Stromal cell of bone marrow (primary cell): ENCODE measurements around the gene DMD.

ENCODE experiments used
- DNase-seq: peaks from one replicate; pipeline ENCODE4 v3.0.0-alpha.2; 2012; ENCODE audit warnings: low read depth

Gene DMD

DNA sequence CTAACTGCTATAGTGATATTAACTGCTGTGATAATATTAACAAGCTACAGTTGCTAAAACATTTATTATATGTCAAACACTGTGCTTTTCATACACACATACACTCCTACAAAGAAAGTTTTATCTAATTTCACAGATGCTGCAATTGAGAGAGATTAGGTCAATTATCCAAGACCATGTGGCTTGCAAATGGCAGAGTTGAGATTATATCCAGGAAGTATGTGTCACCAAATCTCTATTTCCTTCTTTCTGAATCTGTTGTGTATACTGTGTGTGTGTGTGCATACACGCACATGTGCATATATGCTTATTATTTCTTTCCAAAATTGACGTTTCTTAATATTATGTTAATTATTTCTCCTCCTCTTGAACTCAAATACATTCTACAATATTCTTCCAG lies 1363.6 kb downstream of the DMD start:
- no peak for DNase-seq

DNA sequence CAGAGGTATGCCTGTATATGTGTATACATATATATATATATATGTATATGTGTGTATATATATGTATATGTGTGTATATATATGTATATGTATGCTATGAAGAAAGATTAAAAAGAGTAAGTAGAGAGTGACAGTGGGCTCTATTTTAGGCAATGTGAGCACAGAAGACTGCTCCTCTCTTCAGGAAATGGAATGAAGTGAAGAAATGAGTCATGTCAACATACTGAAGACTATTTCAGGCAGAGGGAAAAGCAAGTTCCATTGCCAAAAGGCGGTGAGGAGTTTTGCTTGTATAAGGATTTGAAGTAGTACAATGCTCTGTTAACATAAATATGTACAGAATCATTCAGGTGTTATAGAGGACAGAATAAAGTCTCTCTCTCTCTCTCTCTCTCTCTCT lies 1366.3 kb downstream of the DMD start:
- no peak for DNase-seq

GRCh38 chrX:31838617-31839016 lies 1372.7 kb downstream of the DMD start:
- DNase-seq: no peak

GRCh38 chrX:31837445-31838049 lies 1373.8 kb downstream of the DMD start:
- no peak for DNase-seq

GRCh38 chrX:31836479-31836878 lies 1374.9 kb downstream of the DMD start:
- no peak for DNase-seq

DNA sequence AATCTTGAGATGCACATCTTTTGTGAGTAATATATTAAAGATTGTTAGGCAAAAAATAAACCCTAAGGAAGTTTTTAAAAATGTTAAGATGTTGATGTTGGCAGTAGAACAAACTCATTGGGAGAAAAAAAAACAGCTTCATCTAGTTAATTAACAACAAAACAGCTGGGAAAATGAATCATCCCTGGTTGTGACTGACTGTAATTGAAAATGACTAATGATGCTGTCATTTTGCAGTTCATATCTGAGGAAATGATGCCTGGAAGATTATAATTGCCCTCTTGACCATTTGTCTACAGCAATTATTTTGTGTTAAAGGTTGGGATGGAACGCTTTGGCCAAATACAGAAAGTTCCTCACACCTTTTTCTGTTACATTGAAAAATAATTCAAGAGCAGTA lies 1379.1 kb downstream of the DMD start:
- no peak for DNase-seq

GRCh38 chrX:31820430-31821210 lies 1390.7 kb downstream of the DMD start:
- no peak for DNase-seq

- no peak for DNase-seq
Measured at GRCh38 chrX:31819455-31819854, 1391.9 kb downstream of the DMD start.

DNA sequence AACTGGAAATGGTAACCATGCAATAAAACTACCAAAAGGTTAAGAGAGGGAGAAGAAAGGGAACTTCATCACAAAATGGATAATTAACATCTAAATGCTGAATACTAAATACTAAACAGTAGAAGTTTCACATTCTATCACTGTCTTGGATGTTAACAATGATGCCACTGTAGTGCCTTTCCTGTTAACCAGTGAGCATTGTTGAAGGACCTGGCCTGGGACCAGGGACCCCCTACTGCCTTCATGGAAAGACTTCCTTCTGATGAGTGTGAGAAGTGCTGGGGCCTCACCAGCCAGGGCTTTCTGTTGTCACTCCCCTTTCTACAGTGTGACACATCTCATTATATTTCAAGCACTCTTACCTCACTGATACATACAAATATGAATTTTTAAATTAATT lies 1400.2 kb downstream of the DMD start:
- DNase-seq: no peak

GRCh38 chrX:31808357-31808756 lies 1403.0 kb downstream of the DMD start:
- no peak for DNase-seq

GRCh38 chrX:31807165-31807564 lies 1404.2 kb downstream of the DMD start:
- DNase-seq: no peak

DNA sequence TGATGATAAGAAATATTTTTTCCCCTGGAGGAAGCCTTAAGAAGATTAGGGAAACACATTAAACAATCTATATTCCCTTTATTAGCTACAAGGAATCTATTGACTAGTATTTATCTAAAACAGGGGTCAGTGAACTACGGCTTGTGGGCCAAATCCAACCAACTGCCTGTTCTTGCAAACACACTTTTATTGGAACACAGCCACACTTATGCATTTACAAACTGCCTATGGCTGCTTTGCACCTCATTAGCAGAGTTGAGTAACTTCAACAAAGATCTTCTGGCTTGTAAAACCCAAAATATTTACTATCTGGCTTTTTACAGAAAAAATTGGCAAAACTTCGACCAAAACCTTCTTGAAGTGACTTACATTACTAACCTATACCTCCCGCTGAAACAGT lies 1405.6 kb downstream of the DMD start:
- DNase-seq: no peak

- no peak for DNase-seq
Measured at GRCh38 chrX:31800219-31800618, 1411.1 kb downstream of the DMD start.

DNA sequence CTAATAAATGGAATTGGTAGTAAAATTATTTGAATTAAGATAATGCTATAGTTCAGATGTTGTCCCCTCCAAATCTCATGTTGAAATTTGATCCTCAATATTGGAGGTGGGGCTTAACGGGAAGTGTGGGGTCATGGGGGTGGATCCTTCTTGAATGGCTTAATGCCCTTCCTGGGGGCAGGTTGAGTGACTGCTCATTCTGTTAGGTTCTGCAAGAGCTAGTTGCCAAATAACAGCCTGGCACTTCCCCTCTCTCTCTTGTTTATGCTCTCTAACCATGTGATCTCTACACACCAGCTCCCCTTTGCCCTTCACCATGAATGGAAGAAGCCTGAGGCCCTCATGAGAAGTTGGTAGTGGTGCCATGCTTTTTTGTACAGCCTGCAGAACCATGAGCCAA lies 1414.7 kb downstream of the DMD start:
- no peak for DNase-seq

DNA sequence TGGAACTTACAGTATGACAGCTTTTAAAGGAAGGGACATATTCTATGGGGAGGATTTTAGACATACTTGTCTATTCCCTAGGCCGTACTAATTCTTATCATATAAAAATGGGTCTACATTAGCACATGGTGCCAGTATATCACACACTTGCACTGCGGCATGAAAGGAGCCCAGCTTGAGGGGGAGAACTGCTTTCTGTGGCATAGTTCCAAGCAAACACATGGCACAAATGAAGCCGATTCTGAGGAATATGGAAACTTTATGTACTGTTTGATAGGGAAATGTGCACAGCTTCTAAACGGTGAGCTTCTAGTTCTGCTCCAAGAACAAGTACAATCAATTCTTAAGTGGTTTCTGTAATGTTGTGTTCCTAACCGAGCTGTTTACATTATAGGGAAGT lies 1463.9 kb downstream of the DMD start:
- no peak for DNase-seq

DNA sequence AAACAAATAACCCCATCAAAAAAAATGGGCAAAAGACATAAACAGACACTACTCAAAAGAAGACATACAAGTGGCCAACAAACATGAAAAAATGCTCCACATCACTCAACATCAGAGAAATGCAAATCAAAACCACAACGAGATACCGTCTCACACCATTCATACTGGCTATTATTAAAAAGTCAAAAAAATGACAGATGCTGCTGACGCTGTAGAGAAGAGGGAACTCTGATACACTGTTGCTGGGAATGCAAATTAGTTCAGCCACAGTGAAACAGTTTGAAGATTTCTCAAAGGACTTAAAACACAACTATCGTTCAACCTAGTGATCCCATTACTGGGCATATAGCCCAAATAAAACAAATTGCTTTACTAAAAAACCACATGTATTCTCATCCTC lies 1468.3 kb downstream of the DMD start:
- DNase-seq: no peak

DNA sequence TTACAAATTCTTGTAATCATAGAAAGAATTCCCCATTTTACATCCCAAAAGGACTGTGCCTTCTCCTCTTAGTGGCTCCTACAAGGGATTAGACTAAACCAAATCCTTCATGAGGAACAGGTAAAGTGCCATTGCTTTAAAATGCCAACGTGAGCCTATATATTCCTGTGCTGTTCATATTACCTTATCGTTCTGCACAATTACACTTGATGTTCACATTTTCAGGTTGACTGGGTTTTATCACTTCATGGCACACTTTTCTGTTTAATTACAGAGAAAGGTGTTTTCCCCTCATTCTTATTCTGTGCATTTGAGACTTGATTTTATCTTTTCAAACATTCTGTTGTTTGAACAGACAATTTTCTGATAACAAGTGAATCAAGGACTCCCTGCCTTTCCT lies 1493.9 kb downstream of the DMD start:
- DNase-seq: no peak

GRCh38 chrX:31715675-31716074 lies 1495.7 kb downstream of the DMD start:
- DNase-seq: no peak

GRCh38 chrX:31714797-31715196 lies 1496.6 kb downstream of the DMD start:
- no peak for DNase-seq

DNA sequence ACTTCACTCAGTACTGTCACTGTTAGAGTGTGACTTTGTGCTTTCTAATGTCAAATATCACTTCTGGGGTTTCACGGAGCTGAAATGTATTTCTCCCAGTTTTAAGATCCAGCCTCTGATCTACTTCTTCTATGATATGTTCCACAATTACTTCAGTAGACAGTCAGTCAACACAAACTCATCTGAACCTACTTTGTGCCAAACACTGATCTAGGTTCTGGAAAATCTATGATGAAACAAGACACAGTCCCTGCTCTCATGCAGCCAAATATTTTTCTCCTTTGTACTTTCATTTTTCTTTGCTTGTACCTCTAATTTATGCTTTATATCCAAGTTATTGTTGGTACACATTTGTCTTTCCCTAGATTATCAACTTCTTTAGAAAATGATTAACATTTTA lies 1498.2 kb downstream of the DMD start:
- DNase-seq: no peak

DNA sequence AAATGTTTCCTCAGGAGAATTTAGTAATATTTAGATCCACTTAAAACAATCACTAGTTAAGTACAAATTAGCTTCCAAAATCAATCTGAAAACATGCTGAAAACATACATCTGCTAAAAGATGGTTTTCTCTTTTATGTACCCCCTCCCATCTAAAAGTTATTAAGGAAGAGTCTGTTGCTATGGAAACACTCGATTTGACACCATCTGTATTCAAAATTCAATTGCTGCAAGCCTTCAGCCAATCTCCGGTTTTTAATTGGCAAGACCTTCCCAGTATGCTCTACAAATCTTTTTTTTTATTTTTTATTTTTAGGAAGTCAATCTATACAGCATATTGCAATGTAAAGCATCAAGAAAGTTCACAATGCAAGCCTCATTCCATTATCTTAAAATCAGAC lies 1500.2 kb downstream of the DMD start:
- no peak for DNase-seq

- no peak for DNase-seq
Measured at GRCh38 chrX:31708116-31708515, 1503.2 kb downstream of the DMD start.

GRCh38 chrX:31706466-31706865 lies 1504.9 kb downstream of the DMD start:
- no peak for DNase-seq

- DNase-seq: no peak
Measured at GRCh38 chrX:31705816-31706215, 1505.5 kb downstream of the DMD start.
